Transverse colon (tissue), 3 donors: ENCODE results near the gene TDRD1.

ENCODE experiments used
- CTCF ChIP-seq, 5 experiments: fragments of 200-600 bp in 3 of 5; fragments of 450-650 bp in 2 of 5; sonication (generic) in 3 of 5; IDR thresholded peaks; 1 replicate in 2 of 5; 2 replicates in 3 of 5; pipeline ENCODE4 v1.5.1; 2016 to 2017; ENCODE audit warnings: antibody characterized with exemption in 5 of 5, inconsistent platforms in 3 of 5, mild to moderate bottlenecking in 2 of 5, moderate library complexity in 1 of 5
- EP300 ChIP-seq: sonication (generic); formaldehyde crosslinking; IDR thresholded peaks from one replicate; pipeline ENCODE4 v1.6.1; 2017; ENCODE audit warnings: antibody characterized with exemption, low read depth
- POLR2A ChIP-seq: fragments of 450-650 bp; IDR thresholded peaks from one replicate; pipeline ENCODE4 v1.6.1; 2016; ENCODE audit warnings: antibody characterized with exemption, mild to moderate bottlenecking, moderate library complexity

GRCh38 chr10:114151892-114152291 is 27.3 kb upstream of the TDRD1 start:
- TF ChIP-seq POLR2A (no peak), CTCF (IDR thresholded peaks at IDR 0.05) (no peak), EP300 (no peak)
